Measurements from ENCODE around the gene PDE11A.

- TF ChIP-seq, protein P1, sequence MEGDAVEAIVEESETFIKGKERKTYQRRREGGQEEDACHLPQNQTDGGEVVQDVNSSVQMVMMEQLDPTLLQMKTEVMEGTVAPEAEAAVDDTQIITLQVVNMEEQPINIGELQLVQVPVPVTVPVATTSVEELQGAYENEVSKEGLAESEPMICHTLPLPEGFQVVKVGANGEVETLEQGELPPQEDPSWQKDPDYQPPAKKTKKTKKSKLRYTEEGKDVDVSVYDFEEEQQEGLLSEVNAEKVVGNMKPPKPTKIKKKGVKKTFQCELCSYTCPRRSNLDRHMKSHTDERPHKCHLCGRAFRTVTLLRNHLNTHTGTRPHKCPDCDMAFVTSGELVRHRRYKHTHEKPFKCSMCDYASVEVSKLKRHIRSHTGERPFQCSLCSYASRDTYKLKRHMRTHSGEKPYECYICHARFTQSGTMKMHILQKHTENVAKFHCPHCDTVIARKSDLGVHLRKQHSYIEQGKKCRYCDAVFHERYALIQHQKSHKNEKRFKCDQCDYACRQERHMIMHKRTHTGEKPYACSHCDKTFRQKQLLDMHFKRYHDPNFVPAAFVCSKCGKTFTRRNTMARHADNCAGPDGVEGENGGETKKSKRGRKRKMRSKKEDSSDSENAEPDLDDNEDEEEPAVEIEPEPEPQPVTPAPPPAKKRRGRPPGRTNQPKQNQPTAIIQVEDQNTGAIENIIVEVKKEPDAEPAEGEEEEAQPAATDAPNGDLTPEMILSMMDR (IDR thresholded peaks at IDR 0.05), result no peak
- TF ChIP-seq POLR2A (IDR thresholded peaks at IDR 0.05), result no peak
These were observed 65.9 kb downstream of the PDE11A start for GRCh38 chr2:178006710-178007109.

Measured in esophagus squamous epithelium (tissue), 4 donors.